Dendritic cell treated with granulocyte-macrophage colony-stimulating factor and Interleukin-4, amounts not matched to agents 40 ng/mL and 50 ng/mL, for 4 days (primary cell): Measurements from ENCODE around the gene SLC31A1.
A peak's percentile ranks its signal among the peaks of the same experiment; 100 is the strongest.
"Not testable (repeated sequence)": the region's sequence is repeated elsewhere in the genome, so short reads cannot be mapped to it uniquely, and the experiment has no call there.

ENCODE experiments used
- H3K27ac Mint-ChIP-seq: one replicate; pipeline ENCODE4 v1.8.0; 2022; ENCODE audit warnings: mild to moderate bottlenecking, mixed read lengths
- H3K27me3 Mint-ChIP-seq: one replicate; pipeline ENCODE4 v1.8.0; 2022; ENCODE audit warnings: mild to moderate bottlenecking, mixed read lengths
- H3K36me3 Mint-ChIP-seq: one replicate; pipeline ENCODE4 v1.8.0; 2022; ENCODE audit warnings: low read depth, mixed read lengths
- H3K4me1 Mint-ChIP-seq: one replicate; pipeline ENCODE4 v1.8.0; 2022; ENCODE audit warnings: low read depth, mixed read lengths
- H3K4me3 Mint-ChIP-seq: one replicate; pipeline ENCODE4 v1.8.0; 2022; ENCODE audit warnings: mild to moderate bottlenecking, moderate library complexity, mixed read lengths
- H3K9me3 Mint-ChIP-seq: one replicate; pipeline ENCODE4 v1.8.0; 2022; ENCODE audit warnings: mixed read lengths
- intact Hi-C: fragments of 100-400 bp; cut with micrococcal nuclease; formaldehyde crosslinking; loops from one replicate; pipeline ENCODE4 v1.15.0; 2022

SLC31A1 gene

DNA sequence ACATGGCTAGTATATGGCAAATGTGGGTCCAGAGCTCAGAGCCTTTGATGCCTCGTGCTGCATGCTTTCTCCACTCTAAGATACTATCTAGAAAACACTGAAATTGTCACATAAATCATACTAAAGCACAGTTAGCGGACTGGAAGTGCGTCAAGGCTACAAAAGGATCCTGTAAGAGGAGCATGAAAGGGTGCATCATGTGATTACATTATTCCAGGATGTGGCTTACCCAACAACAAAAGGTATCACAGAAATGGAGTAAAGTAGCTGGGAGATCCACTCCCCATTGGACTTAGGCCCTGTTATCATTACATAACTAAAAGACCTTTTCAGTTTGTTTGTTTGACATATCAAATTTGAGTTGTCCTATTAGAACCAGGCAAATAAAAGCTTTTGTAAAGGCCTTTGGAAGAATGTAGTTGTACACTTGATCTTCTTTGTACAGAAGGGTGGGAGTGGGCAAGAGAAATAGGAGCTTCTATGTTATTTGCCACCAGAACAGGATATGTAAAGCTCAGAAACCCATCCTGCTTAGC is 6.9 kb downstream of the SLC31A1 start:
- intact Hi-C loops = no loop called here
- H3K36me3 Mint-ChIP-seq = peaks cover 14% of the 10 kb centered on the region
- no peaks in the 10 kb centered on the region for H3K27me3 Mint-ChIP-seq
- no peaks in the 10 kb centered on the region for H3K9me3 Mint-ChIP-seq
- H3K4me1 Mint-ChIP-seq = peaks cover 32% of the 10 kb centered on the region
- no peak overlapping the region for H3K4me3 Mint-ChIP-seq
- no peak overlapping the region for H3K27ac Mint-ChIP-seq

DNA sequence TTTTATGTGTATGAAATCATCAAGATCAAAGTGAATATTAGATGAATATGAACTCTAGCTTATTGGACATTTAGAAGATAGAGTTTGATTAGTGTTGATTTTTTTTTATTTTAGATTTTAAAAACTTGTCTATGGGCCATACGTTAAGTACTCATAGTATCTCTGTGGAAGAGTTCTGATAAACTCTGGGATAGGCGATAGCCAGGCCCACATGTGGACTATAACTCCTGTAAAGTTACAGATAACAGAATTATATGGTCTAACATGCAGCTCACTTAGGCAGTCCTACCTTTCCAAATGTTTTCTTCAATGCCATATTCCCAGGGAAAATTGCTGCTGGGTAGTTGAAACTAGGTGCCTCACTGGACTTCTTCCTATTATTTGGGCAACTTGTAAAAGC is 10.4 kb downstream of the SLC31A1 start:
- Mint-ChIP-seq H3K4me1 (peaks cover 46% of the 10 kb centered on the region), H3K9me3 (no peaks in the 10 kb centered on the region), H3K4me3 (no peak overlapping the region), H3K36me3 (no peaks in the 10 kb centered on the region), H3K27ac (peak overlapping the region; percentile 88), H3K27me3 (no peaks in the 10 kb centered on the region)
- intact Hi-C loops = loop anchor here (1.0 kb wide), 1 partner anchor 9 kb away; no protein-coding TSS in a partner anchor

DNA sequence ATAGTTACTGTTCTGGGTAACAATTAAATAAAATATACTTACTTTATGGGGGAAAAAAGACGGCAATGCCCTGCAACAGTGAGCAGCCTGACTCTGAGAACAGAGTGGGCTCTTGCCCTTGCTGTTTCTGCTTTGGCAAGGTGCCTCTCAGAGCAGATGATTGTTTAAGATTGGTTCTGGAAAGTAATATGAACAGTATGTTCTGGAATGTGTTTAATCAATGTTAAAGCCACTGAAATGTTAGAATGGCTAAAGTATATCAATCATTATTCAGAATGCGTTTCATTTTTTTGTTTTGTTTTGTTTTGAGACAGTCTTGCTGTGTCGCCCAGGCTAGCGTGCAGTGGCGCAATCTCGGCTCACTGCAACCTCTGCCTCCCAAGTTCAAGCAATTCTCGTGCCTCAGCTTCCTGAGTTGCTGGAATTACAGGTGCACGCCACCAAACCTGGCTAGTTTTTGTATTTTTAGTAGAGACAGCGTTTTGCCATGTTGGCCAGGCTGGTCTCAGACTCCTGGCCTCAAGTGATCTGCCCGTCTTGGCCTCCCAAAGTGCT is 14.4 kb downstream of the SLC31A1 start:
- H3K9me3 Mint-ChIP-seq, intact Hi-C loops, H3K36me3 Mint-ChIP-seq, H3K27me3 Mint-ChIP-seq, H3K4me3 Mint-ChIP-seq: not testable (repeated sequence)
- H3K4me1 Mint-ChIP-seq = peaks cover 44% of the 10 kb centered on the region
- H3K27ac Mint-ChIP-seq = peak overlapping the region; percentile 40

DNA sequence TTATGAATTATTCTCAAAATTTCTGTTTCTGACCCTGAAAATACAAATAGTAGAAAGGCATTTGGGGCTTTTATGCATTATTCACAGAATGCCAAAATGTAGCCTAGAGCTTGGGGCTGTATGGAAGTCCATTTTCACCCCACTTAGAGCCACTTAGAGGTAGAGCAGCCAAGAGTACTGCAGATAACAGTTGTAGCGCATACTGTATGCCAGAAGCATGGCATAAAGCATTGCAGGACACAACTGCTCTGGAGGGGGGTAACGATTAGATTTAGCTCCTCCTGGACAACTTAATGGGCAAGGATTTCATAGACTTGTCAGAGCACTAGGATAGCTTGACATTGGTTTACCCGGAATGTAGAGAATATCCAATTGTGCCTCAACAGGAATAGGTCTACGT is 15.7 kb downstream of the SLC31A1 start:
- H3K27ac Mint-ChIP-seq = no peak overlapping the region
- intact Hi-C loops = no loop called here
- H3K4me1 Mint-ChIP-seq = peaks cover 41% of the 10 kb centered on the region
- H3K9me3 Mint-ChIP-seq = no peaks in the 10 kb centered on the region
- no peak overlapping the region for H3K4me3 Mint-ChIP-seq
- H3K27me3 Mint-ChIP-seq = no peaks in the 10 kb centered on the region
- H3K36me3 Mint-ChIP-seq = no peaks in the 10 kb centered on the region

DNA sequence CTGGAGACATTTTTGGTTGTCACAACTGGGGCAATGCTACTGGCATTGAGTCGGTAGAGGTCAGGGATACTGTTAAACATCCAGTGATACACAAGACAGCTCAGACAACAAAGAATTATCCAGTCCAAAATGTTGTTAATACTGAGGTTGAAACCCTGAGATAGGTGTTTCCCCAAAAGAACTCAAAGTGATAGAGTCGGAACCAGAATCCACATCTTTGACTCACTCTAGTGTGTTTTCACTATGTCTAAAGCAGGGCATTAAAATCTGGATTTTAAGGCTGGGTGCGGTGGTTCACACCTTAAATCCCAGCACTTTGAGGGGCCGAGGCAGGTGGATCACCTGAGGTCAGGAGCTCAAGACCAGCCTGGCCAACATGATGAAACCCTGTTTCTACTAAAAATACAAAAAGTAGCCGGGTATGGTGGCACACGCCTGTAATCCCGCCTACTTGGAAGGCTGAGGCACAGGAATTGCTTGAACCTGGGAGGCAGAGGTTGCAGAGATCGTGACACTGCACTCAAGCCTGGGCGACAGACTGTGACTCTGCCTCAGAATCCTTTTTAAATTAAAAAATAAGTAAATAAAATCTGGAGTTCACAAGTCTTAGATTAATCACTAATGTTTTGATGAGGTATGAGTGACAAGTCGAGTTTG is 17.0 kb downstream of the SLC31A1 start:
- Mint-ChIP-seq H3K27me3 (no peaks in the 10 kb centered on the region), H3K27ac (no peak overlapping the region), H3K9me3 (no peaks in the 10 kb centered on the region), H3K4me3 (no peak overlapping the region), H3K4me1 (peaks cover 31% of the 10 kb centered on the region), H3K36me3 (no peaks in the 10 kb centered on the region)
- intact Hi-C loops = no loop called here

DNA sequence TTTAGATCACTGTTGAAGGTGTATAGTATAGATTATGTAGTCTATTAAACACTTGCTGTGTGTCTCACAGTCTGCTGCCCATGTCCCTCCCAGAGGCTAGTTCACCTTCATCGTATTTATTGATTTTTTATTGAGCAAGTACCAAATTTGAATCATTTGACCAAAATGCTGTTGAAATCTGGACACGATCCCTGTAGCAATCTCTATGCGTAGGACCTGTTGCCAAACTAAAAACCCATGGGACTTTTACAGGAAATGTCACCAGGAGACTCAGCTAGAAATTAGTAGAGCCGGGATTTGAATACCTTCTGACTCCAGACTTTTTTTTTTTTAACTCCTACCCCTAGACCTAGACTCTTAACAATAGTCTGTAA is 17.5 kb downstream of the SLC31A1 start:
- Mint-ChIP-seq H3K36me3 (no peaks in the 10 kb centered on the region), H3K4me3 (no peak overlapping the region), H3K9me3 (no peaks in the 10 kb centered on the region), H3K27me3 (no peaks in the 10 kb centered on the region), H3K4me1 (peaks cover 27% of the 10 kb centered on the region), H3K27ac (no peak overlapping the region)
- intact Hi-C loops = no loop called here

DNA sequence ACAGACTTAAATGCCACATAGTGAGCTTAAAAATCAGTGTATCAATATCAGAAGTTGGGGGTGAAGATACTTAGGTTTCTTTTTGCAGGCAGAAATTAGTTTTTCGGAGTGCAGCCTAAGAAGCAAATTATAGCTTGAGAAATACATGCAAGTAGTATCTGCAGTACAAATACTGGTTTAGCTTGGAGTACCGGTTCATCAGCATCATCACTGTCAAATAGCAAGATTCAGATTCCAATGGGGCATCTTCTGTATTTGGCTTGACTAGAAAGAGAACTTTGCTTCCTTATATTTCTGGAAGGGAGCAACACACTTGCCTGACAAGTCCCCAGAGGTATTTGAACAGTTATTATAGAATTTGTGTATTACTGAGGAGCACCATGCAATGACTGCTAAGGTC is 19.8 kb downstream of the SLC31A1 start:
- H3K4me3 Mint-ChIP-seq = no peak overlapping the region
- peaks cover 16% of the 10 kb centered on the region for H3K4me1 Mint-ChIP-seq
- intact Hi-C loops = no loop called here
- H3K27ac Mint-ChIP-seq = no peak overlapping the region
- H3K36me3 Mint-ChIP-seq = peaks cover 8% of the 10 kb centered on the region
- no peaks in the 10 kb centered on the region for H3K9me3 Mint-ChIP-seq
- no peaks in the 10 kb centered on the region for H3K27me3 Mint-ChIP-seq

DNA sequence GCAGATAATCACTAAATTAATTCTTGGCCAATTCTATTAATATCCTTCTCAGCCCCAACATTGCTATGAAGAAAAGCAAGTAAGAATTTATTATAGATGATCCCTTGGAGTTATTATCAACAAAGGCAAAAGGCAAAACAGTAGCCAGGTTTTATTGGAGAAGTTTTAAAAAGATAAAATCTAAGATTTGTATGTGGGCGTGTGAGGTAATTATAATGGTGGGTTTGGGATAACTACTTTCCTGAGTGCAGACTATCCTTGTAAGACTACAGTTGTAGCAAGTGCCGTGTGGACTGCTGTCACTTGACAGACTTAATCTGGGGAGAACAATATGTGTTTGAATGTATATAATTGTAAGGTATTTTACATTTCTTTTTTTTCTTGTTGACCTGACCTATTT is 23.2 kb downstream of the SLC31A1 start:
- H3K27ac Mint-ChIP-seq = no peak overlapping the region
- peaks cover 17% of the 10 kb centered on the region for H3K4me1 Mint-ChIP-seq
- intact Hi-C loops = no loop called here
- H3K36me3 Mint-ChIP-seq = peaks cover 14% of the 10 kb centered on the region
- no peaks in the 10 kb centered on the region for H3K9me3 Mint-ChIP-seq
- H3K27me3 Mint-ChIP-seq = no peaks in the 10 kb centered on the region
- H3K4me3 Mint-ChIP-seq = no peak overlapping the region

DNA sequence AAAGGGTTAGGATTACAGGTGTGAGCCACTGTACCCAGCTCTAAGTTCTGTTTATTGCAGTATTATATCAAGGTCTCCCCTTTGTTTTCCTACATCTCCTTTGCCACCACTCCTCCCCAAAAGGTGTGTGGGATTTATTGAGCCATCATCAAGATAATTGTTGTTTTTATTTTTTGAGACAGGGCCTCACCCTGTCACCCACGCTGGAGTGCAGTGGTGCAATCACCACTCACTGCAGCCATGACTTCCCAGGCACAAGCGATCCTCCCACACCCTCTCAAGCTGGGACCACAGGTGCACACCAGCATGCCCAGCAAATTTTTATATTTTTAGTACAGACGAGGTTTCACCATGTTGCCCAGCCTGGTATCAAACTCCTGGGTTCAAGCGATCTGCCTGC is 24.6 kb downstream of the SLC31A1 start:
- Mint-ChIP-seq H3K27me3 (no peaks in the 10 kb centered on the region), H3K36me3 (peaks cover 14% of the 10 kb centered on the region), H3K4me3 (no peak overlapping the region), H3K9me3 (no peaks in the 10 kb centered on the region), H3K4me1 (peaks cover 12% of the 10 kb centered on the region), H3K27ac (no peak overlapping the region)
- intact Hi-C loops = no loop called here

DNA sequence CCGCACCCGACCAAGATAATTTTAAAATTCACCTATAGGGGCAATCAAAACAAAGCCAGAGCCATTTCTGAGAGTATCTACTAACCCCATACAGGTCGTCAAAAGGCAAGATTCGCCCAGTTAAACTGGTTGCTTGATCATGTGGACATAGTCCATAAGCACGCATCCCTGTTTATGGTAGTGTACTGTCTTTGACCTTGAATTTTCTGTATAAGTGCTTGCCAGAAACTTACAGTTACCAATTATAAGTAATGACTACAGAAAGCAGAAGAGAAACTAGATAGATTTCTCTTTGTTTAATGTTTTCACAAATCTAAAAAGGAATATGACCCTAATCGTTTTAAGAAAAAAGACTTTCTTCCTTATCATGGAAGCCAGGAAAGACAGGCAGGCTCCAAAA is 25.6 kb downstream of the SLC31A1 start:
- Mint-ChIP-seq H3K4me3 (no peak overlapping the region), H3K27me3 (no peaks in the 10 kb centered on the region), H3K27ac (no peak overlapping the region)

DNA sequence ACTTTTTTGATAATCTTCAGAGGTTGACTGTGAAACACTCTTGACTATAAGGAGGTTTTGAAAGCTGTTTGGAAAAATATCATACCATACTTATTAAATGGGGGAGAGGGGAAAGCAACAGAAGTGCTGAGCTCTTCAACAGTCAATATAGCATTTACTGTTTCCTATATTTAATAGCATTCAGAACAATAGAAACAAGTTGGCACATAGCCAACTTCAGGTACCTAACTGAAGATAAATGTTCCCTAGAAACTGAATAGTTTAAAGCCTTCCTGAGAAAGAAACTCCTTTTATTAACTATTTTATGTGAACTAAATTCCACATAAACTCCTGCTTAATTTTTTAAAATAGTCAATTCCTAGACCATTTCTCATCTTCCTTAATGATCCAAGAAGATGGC is 26.3 kb downstream of the SLC31A1 start:
- no peak overlapping the region for H3K27ac Mint-ChIP-seq
- peaks cover 12% of the 10 kb centered on the region for H3K4me1 Mint-ChIP-seq

More for the DNA sequence above, 25.6 kb downstream of the SLC31A1 start:
- Mint-ChIP-seq H3K36me3 (peaks cover 14% of the 10 kb centered on the region), H3K9me3 (no peaks in the 10 kb centered on the region), H3K4me1 (peaks cover 12% of the 10 kb centered on the region)
- intact Hi-C loops = no loop called here

DNA sequence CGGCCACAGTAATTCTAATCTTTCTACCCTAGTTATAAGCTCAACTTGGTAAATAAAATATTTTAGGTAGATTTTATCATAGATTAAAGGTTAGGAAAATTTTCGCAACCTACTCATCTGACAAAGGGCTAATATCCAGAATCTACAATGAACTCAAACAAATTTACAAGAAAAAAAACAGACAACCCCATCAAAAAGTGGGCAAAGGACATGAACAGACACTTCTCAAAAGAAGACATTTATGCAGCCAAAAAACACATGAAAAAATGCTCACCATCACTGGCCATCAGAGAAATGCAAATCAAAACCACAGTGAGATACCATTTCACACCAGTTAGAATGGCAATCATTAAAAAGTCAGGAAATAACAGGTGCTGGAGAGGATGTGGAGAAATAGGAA is 28.3 kb downstream of the SLC31A1 start:
- intact Hi-C loops, H3K27ac Mint-ChIP-seq, H3K27me3 Mint-ChIP-seq, H3K9me3 Mint-ChIP-seq, H3K4me3 Mint-ChIP-seq: not testable (repeated sequence)
- Mint-ChIP-seq H3K4me1 (peaks cover 12% of the 10 kb centered on the region), H3K36me3 (peaks cover 14% of the 10 kb centered on the region)

More for the DNA sequence above, 26.3 kb downstream of the SLC31A1 start:
- Mint-ChIP-seq H3K27me3 (no peaks in the 10 kb centered on the region), H3K36me3 (peaks cover 14% of the 10 kb centered on the region), H3K9me3 (no peaks in the 10 kb centered on the region), H3K4me3 (no peak overlapping the region)
- intact Hi-C loops = no loop called here

DNA sequence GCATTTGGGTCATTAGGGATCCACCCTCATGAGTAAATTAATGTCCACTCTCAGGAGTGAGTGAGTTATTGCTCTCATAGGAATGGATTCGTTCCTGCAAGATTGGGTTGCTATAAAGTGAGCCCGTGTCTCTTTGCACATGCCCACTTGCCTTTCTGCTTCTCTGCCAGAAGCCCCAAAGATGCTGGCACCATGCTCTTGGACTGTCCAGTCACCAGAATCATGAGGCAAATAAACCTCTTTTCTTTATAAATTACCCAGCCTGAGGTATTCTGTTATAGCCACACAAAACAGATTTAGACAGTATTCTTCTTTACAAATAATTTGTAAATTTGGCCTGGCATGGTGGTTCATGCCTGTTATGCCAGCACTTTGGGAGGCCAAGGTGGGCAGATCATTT is 29.5 kb downstream of the SLC31A1 start:
- Mint-ChIP-seq H3K9me3 (no peaks in the 10 kb centered on the region), H3K36me3 (peaks cover 11% of the 10 kb centered on the region), H3K27ac (no peak overlapping the region), H3K4me1 (peaks cover 16% of the 10 kb centered on the region), H3K4me3 (no peak overlapping the region), H3K27me3 (no peaks in the 10 kb centered on the region)
- intact Hi-C loops = no loop called here

DNA sequence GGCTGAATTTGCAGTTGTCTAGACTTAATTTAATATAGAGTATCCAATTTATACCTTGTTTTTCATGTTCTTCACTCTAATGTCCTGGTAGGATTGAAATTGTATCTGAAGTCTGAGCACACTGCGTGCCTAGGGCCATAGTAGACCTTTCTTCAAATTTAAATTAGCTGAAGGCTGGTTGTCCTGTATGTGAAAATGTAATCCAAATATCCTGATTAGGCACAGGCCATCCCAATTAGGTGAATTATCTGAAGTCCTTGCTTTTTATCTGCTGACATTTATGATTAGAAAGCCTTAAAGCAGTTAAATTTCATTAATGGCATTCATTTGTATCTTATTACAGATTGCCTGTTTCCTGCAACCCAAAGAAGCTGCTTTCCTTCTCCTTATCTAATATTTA is 33.6 kb downstream of the SLC31A1 start:
- peaks cover 12% of the 10 kb centered on the region for H3K4me1 Mint-ChIP-seq

DNA sequence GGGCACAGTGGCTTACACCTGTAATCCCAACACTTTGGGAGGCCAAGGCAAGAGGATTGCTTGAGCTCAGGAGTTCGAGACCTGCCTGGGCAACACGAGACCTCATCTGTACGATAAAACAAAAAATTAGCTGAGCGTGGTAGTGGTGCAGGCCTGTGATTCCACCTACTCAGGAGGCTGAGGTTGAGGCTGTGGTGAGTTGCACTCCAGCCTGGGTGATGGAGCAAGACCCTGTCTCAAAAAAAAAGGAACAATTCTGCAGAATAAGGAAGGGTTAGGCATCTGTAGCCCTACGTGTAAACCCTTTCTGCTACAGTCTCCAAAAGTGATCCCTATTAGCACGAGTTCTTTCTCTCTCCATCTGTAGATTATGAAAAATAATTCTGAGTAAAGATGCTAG is 34.1 kb downstream of the SLC31A1 start:
- no peaks in the 10 kb centered on the region for H3K9me3 Mint-ChIP-seq

More for the DNA sequence above, 33.6 kb downstream of the SLC31A1 start:
- Mint-ChIP-seq H3K4me3 (no peak overlapping the region), H3K9me3 (no peaks in the 10 kb centered on the region), H3K27ac (peak overlapping the region; percentile 29), H3K27me3 (no peaks in the 10 kb centered on the region), H3K36me3 (peaks cover 42% of the 10 kb centered on the region)
- intact Hi-C loops = no loop called here

More for the DNA sequence above, 34.1 kb downstream of the SLC31A1 start:
- no peak overlapping the region for H3K4me3 Mint-ChIP-seq
- peaks cover 47% of the 10 kb centered on the region for H3K36me3 Mint-ChIP-seq
- intact Hi-C loops = no loop called here
- peaks cover 12% of the 10 kb centered on the region for H3K4me1 Mint-ChIP-seq
- peak overlapping the region; percentile 29 for H3K27ac Mint-ChIP-seq
- H3K27me3 Mint-ChIP-seq = no peaks in the 10 kb centered on the region
